ENCODE results near the gene SLC8A3. TPM values are rescaled to one million over a fixed set of nuclear protein-coding genes. Genes with fewer than 3 reads are reported as not detected.

The SLC8A3 gene
- total and polyA plus RNA-seq, 2 donors from 2014 or later, result 0.98 TPM; not detected in 1

DNA sequence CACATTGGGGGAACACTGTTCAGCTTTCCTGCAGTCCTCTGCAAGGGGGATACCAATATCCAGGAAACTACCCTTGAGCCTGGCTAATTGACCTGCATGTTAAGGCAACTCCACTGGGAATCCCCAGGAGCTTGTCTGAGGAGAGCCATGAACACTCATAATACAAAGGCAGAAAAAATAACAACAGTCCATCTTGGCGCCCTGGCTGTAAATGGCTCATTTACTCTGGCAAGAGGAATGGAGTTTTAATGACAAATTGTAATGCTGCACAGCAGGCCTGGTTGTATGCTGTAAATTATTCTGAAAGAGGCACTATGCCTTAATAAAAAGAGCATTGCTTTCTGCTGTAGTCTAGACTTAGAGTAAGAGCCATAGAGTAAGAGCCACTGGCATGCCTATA is 58.3 kb downstream of the SLC8A3 start:
- H3K4me3 ChIP-seq (ENCODE audit: low read length in 3 of 3), result no peak overlapping the region
- TF ChIP-seq, protein P1, sequence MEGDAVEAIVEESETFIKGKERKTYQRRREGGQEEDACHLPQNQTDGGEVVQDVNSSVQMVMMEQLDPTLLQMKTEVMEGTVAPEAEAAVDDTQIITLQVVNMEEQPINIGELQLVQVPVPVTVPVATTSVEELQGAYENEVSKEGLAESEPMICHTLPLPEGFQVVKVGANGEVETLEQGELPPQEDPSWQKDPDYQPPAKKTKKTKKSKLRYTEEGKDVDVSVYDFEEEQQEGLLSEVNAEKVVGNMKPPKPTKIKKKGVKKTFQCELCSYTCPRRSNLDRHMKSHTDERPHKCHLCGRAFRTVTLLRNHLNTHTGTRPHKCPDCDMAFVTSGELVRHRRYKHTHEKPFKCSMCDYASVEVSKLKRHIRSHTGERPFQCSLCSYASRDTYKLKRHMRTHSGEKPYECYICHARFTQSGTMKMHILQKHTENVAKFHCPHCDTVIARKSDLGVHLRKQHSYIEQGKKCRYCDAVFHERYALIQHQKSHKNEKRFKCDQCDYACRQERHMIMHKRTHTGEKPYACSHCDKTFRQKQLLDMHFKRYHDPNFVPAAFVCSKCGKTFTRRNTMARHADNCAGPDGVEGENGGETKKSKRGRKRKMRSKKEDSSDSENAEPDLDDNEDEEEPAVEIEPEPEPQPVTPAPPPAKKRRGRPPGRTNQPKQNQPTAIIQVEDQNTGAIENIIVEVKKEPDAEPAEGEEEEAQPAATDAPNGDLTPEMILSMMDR (IDR thresholded peaks at IDR 0.05; ENCODE audit: borderline replicate concordance, extremely low read depth, insufficient read depth), result no peak
- no peaks in the 10 kb centered on the region for H3K27me3 ChIP-seq (ENCODE audit: control insufficient read depth, insufficient read depth, low read length)
- no peak overlapping the region for H3K27ac ChIP-seq (ENCODE audit: low read depth in 2 of 2, low read length in 2 of 2)
- FAIRE-seq (no peak), DNase-seq (peak in 3 of 5 donors; percentile 26 to 54 (median 51))
- intact Hi-C loops (cut with DNase I), result no loop called here
- H3K9me3 ChIP-seq (ENCODE audit: control insufficient read depth in 2 of 3, insufficient read depth in 1 of 3, low read length in 3 of 3), result no peaks in the 10 kb centered on the region
- H3K36me3 ChIP-seq (ENCODE audit: control insufficient read depth in 2 of 3, insufficient read depth in 3 of 3, low read length in 3 of 3), result no peaks in the 10 kb centered on the region
- H3K9ac ChIP-seq (ENCODE audit: low read length in 3 of 3), result no peak overlapping the region
- H3K4me1 ChIP-seq (ENCODE audit: control insufficient read depth in 2 of 3, insufficient read depth in 2 of 3, low read depth in 1 of 3, low read length in 3 of 3), result no peaks in the 10 kb centered on the region

DNA sequence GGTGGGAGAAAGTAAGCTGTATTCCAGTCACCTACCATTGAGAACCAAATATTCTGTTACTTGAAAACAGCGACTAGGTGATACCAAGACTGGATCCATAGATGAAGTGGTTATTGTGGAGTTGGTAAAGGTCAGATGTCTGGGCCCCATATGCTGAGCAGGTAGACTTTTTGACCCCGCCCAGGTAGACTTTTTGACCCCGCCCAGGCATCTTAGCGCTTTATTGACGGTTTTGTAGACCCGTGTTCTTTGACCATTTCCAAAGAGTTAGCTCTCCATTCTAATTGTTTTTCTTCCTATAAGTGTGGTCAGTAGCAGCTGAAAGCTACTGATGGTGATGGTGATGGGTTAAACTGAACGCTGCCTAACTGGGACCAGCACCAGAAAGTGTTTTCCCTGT is 61.6 kb downstream of the SLC8A3 start:
- FAIRE-seq (no peak), DNase-seq (no peak)
- Histone ChIP-seq H3K9me3 (ENCODE audit: control insufficient read depth in 2 of 3, insufficient read depth in 1 of 3, low read length in 3 of 3) (no peaks in the 10 kb centered on the region), H3K36me3 (ENCODE audit: control insufficient read depth in 2 of 3, insufficient read depth in 3 of 3, low read length in 3 of 3) (no peaks in the 10 kb centered on the region), H3K4me3 (ENCODE audit: low read length in 3 of 3) (no peak overlapping the region), H3K4me1 (ENCODE audit: control insufficient read depth in 2 of 3, insufficient read depth in 2 of 3, low read depth in 1 of 3, low read length in 3 of 3) (no peaks in the 10 kb centered on the region), H3K9ac (ENCODE audit: low read length in 3 of 3) (no peak overlapping the region), H3K27ac (ENCODE audit: low read depth in 2 of 2, low read length in 2 of 2) (no peak overlapping the region), H3K27me3 (ENCODE audit: control insufficient read depth, insufficient read depth, low read length) (no peaks in the 10 kb centered on the region)
- intact Hi-C loops (cut with DNase I), result no loop called here
- TF ChIP-seq, protein P1 (IDR thresholded peaks at IDR 0.05; ENCODE audit: borderline replicate concordance, extremely low read depth, insufficient read depth), result no peak

DNA sequence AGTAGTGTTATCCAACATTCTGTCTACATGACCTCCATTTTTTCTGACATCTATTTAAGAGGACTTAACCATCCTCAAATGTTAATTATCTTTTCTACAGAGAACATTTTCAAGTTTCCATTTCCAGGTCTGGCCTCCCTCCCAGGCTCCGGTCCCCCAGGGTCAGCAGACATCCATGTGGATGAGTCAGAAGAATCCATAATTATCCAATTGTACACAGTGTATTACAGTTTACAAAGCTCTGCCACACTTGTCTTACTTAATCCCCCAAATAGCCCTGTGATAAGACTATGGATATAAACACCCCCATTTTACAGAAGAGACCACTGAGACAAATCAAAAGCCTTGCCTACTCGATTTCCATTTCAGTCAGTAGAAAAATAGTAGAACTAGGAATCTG is 65.0 kb downstream of the SLC8A3 start:
- H3K27ac ChIP-seq (ENCODE audit: low read depth in 2 of 2, low read length in 2 of 2), result no peak overlapping the region
- H3K36me3 ChIP-seq (ENCODE audit: control insufficient read depth in 2 of 3, insufficient read depth in 3 of 3, low read length in 3 of 3), result no peaks in the 10 kb centered on the region
- DNase-seq, result no peak
- intact Hi-C loops (cut with DNase I), result no loop called here
- H3K9me3 ChIP-seq (ENCODE audit: control insufficient read depth in 2 of 3, insufficient read depth in 1 of 3, low read length in 3 of 3), result no peaks in the 10 kb centered on the region
- TF ChIP-seq, protein P1 (IDR thresholded peaks at IDR 0.05; ENCODE audit: borderline replicate concordance, extremely low read depth, insufficient read depth), result no peak
- no peak overlapping the region for H3K9ac ChIP-seq (ENCODE audit: low read length in 3 of 3)
- FAIRE-seq, result no peak
- no peaks in the 10 kb centered on the region for H3K27me3 ChIP-seq (ENCODE audit: control insufficient read depth, insufficient read depth, low read length)
- H3K4me1 ChIP-seq (ENCODE audit: control insufficient read depth in 2 of 3, insufficient read depth in 2 of 3, low read depth in 1 of 3, low read length in 3 of 3), result no peaks in the 10 kb centered on the region
- H3K4me3 ChIP-seq (ENCODE audit: low read length in 3 of 3), result no peak overlapping the region

DNA sequence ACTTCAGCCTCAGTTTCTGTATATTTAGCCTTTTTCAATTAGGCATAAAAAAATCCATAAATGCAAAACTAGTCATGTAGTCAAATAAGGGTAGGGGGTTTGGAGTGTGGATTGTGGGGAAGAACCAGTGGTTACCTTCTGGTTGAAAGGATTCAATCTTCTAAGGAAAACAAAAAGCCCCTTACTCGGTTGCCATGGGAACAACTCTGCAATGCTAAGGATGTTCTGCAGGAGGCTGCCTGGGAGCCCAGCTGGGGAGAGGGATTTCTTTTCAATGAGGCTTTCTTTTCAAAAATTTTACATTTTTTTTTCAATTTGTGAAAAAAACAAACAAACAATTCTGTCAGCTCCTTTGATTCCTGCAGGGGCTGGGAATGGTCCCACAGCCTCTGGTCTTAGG is 67.2 kb downstream of the SLC8A3 start:
- no peaks in the 10 kb centered on the region for H3K9me3 ChIP-seq (ENCODE audit: control insufficient read depth in 2 of 3, insufficient read depth in 1 of 3, low read length in 3 of 3)
- intact Hi-C loops (cut with DNase I), result no loop called here
- no peak for FAIRE-seq
- peaks cover 0 to 3% (median 0%) of the 10 kb centered on the region in 3 donors for H3K4me1 ChIP-seq (ENCODE audit: control insufficient read depth in 2 of 3, insufficient read depth in 2 of 3, low read depth in 1 of 3, low read length in 3 of 3)
- TF ChIP-seq, protein P1 (IDR thresholded peaks at IDR 0.05; ENCODE audit: borderline replicate concordance, extremely low read depth, insufficient read depth), result no peak
- no peak overlapping the region for H3K27ac ChIP-seq (ENCODE audit: low read depth in 2 of 2, low read length in 2 of 2)
- no peak overlapping the region for H3K9ac ChIP-seq (ENCODE audit: low read length in 3 of 3)
- no peaks in the 10 kb centered on the region for H3K27me3 ChIP-seq (ENCODE audit: control insufficient read depth, insufficient read depth, low read length)
- no peaks in the 10 kb centered on the region for H3K36me3 ChIP-seq (ENCODE audit: control insufficient read depth in 2 of 3, insufficient read depth in 3 of 3, low read length in 3 of 3)
- H3K4me3 ChIP-seq (ENCODE audit: low read length in 3 of 3), result no peak overlapping the region
- DNase-seq, result no peak

Measured in kidney (tissue), 14 donors.